Measurements from ENCODE around the gene BTBD8.

- no peak for TF ChIP-seq CTCF (IDR thresholded peaks at IDR 0.05; ENCODE audit: poor library complexity, severe bottlenecking)
- TF ChIP-seq EZH2 (IDR thresholded peaks at IDR 0.05; ENCODE audit: borderline replicate concordance, insufficient read depth, low read length, poor library complexity, severe bottlenecking), result no peak
- TF ChIP-seq REST (IDR thresholded peaks at IDR 0.05; ENCODE audit: borderline replicate concordance), result peak; percentile 6
- no peak for TF ChIP-seq SMC3 (conservative IDR thresholded peaks at IDR 0.05; ENCODE audit: poor library complexity)
- TF ChIP-seq POLR2AphosphoS5 (IDR thresholded peaks at IDR 0.05), result no peak
- TF ChIP-seq EP300 (conservative IDR thresholded peaks at IDR 0.05; ENCODE audit: poor library complexity, severe bottlenecking), result no peak
- TF ChIP-seq RAD21 (conservative IDR thresholded peaks at IDR 0.05), result no peak
- no peak for TF ChIP-seq TAF1 (IDR thresholded peaks at IDR 0.05; ENCODE audit: low read depth)
Observed at GRCh38 chr1:92094595-92094994, 14.4 kb downstream of the BTBD8 start.

Data from neural cell (in vitro differentiated cells).